Measurements from ENCODE around the gene BATF. TPM values are rescaled to one million over a fixed set of nuclear protein-coding genes. Genes with fewer than 3 reads are reported as not detected.

Gene BATF
- total RNA-seq, 2 donors from 2014 or later = 3.7 to 9.5 TPM

- Histone ChIP-seq H3K36me3 (no peaks in the 10 kb centered on the region), H3K27me3 (replicated peaks; ENCODE audit: insufficient read depth) (no peaks in the 10 kb centered on the region), H3K27ac (no peak overlapping the region), H3K4me1 (ENCODE audit: control insufficient read depth in 1 of 2, low read depth in 2 of 2) (no peaks in the 10 kb centered on the region), H3K9me3 (no peaks in the 10 kb centered on the region), H3K4me3 (no peak overlapping the region)
- DNase-seq (ENCODE audit: low spot score) = no peak
- ATAC-seq (ENCODE audit: insufficient number of reproducible peaks, low FRiP score, low read depth) = no peak
- no peak for TF ChIP-seq CTCF (IDR thresholded peaks at IDR 0.05)
These were observed 21.2 kb upstream of the BATF start for GRCh38 chr14:75501080-75501479.

GRCh38 chr14:75504411-75504810 lies 17.9 kb upstream of the BATF start:
- Histone ChIP-seq H3K4me3 (no peak overlapping the region), H3K4me1 (ENCODE audit: control insufficient read depth in 1 of 2, low read depth in 2 of 2) (no peaks in the 10 kb centered on the region), H3K27me3 (replicated peaks; ENCODE audit: insufficient read depth) (no peaks in the 10 kb centered on the region), H3K27ac (no peak overlapping the region), H3K9me3 (no peaks in the 10 kb centered on the region), H3K36me3 (no peaks in the 10 kb centered on the region)
- no peak for ATAC-seq (ENCODE audit: insufficient number of reproducible peaks, low FRiP score, low read depth)
- no peak for DNase-seq (ENCODE audit: low spot score)
- TF ChIP-seq CTCF (IDR thresholded peaks at IDR 0.05) = no peak

- DNase-seq (ENCODE audit: low spot score) (no peak), ATAC-seq (ENCODE audit: insufficient number of reproducible peaks, low FRiP score, low read depth) (no peak)
- H3K9me3 ChIP-seq = peaks cover 5% of the 10 kb centered on the region
- no peaks in the 10 kb centered on the region for H3K36me3 ChIP-seq
- H3K27me3 ChIP-seq (replicated peaks; ENCODE audit: insufficient read depth) = no peaks in the 10 kb centered on the region
- H3K27ac ChIP-seq = no peak overlapping the region
- H3K4me3 ChIP-seq = no peak overlapping the region
- TF ChIP-seq CTCF (IDR thresholded peaks at IDR 0.05) = no peak
- H3K4me1 ChIP-seq (ENCODE audit: control insufficient read depth in 1 of 2, low read depth in 2 of 2) = no peaks in the 10 kb centered on the region
These were observed 15.3 kb upstream of the BATF start for GRCh38 chr14:75506930-75507329.

GRCh38 chr14:75510547-75510946 lies 11.7 kb upstream of the BATF start:
- no peaks in the 10 kb centered on the region for H3K27me3 ChIP-seq (replicated peaks; ENCODE audit: insufficient read depth)
- no peaks in the 10 kb centered on the region for H3K4me1 ChIP-seq (ENCODE audit: control insufficient read depth in 1 of 2, low read depth in 2 of 2)
- no peak overlapping the region for H3K27ac ChIP-seq
- H3K4me3 ChIP-seq = no peak overlapping the region
- DNase-seq (ENCODE audit: low spot score) = no peak
- peaks cover 5% of the 10 kb centered on the region for H3K9me3 ChIP-seq
- no peaks in the 10 kb centered on the region for H3K36me3 ChIP-seq
- no peak for TF ChIP-seq CTCF (IDR thresholded peaks at IDR 0.05)
- ATAC-seq (ENCODE audit: insufficient number of reproducible peaks, low FRiP score, low read depth) = no peak

DNA sequence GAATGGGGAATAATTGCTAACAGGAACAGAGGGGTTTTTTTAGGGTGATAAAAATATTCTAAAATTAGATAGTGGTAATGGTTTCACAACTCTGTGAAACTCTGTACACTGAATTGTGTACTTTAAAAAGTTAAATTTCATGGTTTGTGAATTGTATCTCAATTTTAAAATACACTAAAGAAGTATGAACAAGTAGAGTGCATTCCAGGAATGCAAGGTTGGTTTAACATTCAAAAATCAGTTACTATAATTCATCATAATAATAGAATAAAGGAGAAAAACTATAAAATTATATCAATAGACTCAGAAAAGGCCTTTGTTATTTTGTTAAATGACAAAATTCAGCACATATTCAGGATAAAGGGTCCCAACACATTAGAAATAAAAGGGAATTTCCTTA lies 11.1 kb upstream of the BATF start:
- no peaks in the 10 kb centered on the region for H3K27me3 ChIP-seq (replicated peaks; ENCODE audit: insufficient read depth)
- no peaks in the 10 kb centered on the region for H3K4me1 ChIP-seq (ENCODE audit: control insufficient read depth in 1 of 2, low read depth in 2 of 2)
- H3K4me3 ChIP-seq = no peak overlapping the region
- H3K27ac ChIP-seq = no peak overlapping the region
- DNase-seq (ENCODE audit: low spot score) (no peak), ATAC-seq (ENCODE audit: insufficient number of reproducible peaks, low FRiP score, low read depth) (no peak)
- peaks cover 5% of the 10 kb centered on the region for H3K9me3 ChIP-seq
- no peaks in the 10 kb centered on the region for H3K36me3 ChIP-seq
- TF ChIP-seq CTCF (IDR thresholded peaks at IDR 0.05) = no peak

All from thoracic aorta (tissue), 2 donors.